Stimulated activated memory B cell treated with anti-CD40 and anti-IgM and Interleukin-4, amounts not matched to agents 10 μg/mL and 1 μg/mL and 100 μg/mL, for 72 hours (primary cell): Measurements from ENCODE around the gene ANKRD45.
"Not testable (repeated sequence)": the region's sequence is repeated elsewhere in the genome, so short reads cannot be mapped to it uniquely, and the experiment has no call there.

ENCODE experiments used
- ATAC-seq: fragments of 150-1000 bp; cut with Tn5 transposase; 2 replicates; pipeline ENCODE4 v1.10.0; 2021
- H3K27ac Mint-ChIP-seq: one replicate; pipeline ENCODE4 v1.8.0; 2022; ENCODE audit warnings: mild to moderate bottlenecking, mixed read lengths
- H3K27me3 Mint-ChIP-seq: one replicate; pipeline ENCODE4 v1.8.0; 2022; ENCODE audit warnings: mixed read lengths
- H3K36me3 Mint-ChIP-seq: one replicate; pipeline ENCODE4 v1.8.0; 2022; ENCODE audit warnings: mixed read lengths
- H3K4me1 Mint-ChIP-seq: one replicate; pipeline ENCODE4 v1.8.0; 2022; ENCODE audit warnings: mixed read lengths
- H3K4me3 Mint-ChIP-seq: one replicate; pipeline ENCODE4 v1.8.0; 2022; ENCODE audit warnings: mild to moderate bottlenecking, moderate library complexity, mixed read lengths
- H3K9me3 Mint-ChIP-seq: one replicate; pipeline ENCODE4 v1.8.0; 2022; ENCODE audit warnings: mixed read lengths

ANKRD45 gene

GRCh38 chr1:173666646-173667045 is 3.0 kb downstream of the ANKRD45 start:
- ATAC-seq: no peak
- Mint-ChIP-seq H3K9me3 (no peaks in the 10 kb centered on the region), H3K36me3 (no peaks in the 10 kb centered on the region), H3K4me3 (no peak overlapping the region), H3K27ac (no peak overlapping the region), H3K27me3 (peaks cover 52% of the 10 kb centered on the region), H3K4me1 (peaks cover 14% of the 10 kb centered on the region)

- H3K27ac Mint-ChIP-seq: no peak overlapping the region
- no peaks in the 10 kb centered on the region for H3K36me3 Mint-ChIP-seq
- H3K27me3 Mint-ChIP-seq: peaks cover 22% of the 10 kb centered on the region
- no peak overlapping the region for H3K4me3 Mint-ChIP-seq
- no peaks in the 10 kb centered on the region for H3K9me3 Mint-ChIP-seq
- no peak for ATAC-seq
- H3K4me1 Mint-ChIP-seq: no peaks in the 10 kb centered on the region
Observed at GRCh38 chr1:173663159-173663558, 6.5 kb downstream of the ANKRD45 start.

GRCh38 chr1:173661763-173662162 is 7.9 kb downstream of the ANKRD45 start:
- Mint-ChIP-seq H3K36me3 (no peaks in the 10 kb centered on the region), H3K27ac (no peak overlapping the region), H3K27me3 (peaks cover 16% of the 10 kb centered on the region), H3K4me3 (no peak overlapping the region), H3K9me3 (no peaks in the 10 kb centered on the region), H3K4me1 (no peaks in the 10 kb centered on the region)
- no peak for ATAC-seq

GRCh38 chr1:173661271-173661670 is 8.4 kb downstream of the ANKRD45 start:
- no peak for ATAC-seq
- Mint-ChIP-seq H3K27ac (no peak overlapping the region), H3K27me3 (peaks cover 19% of the 10 kb centered on the region), H3K9me3 (no peaks in the 10 kb centered on the region), H3K36me3 (no peaks in the 10 kb centered on the region), H3K4me1 (no peaks in the 10 kb centered on the region), H3K4me3 (no peak overlapping the region)

GRCh38 chr1:173660306-173660705 is 9.3 kb downstream of the ANKRD45 start:
- H3K36me3 Mint-ChIP-seq: no peaks in the 10 kb centered on the region

GRCh38 chr1:173648880-173649605 is 20.6 kb downstream of the ANKRD45 start:
- Mint-ChIP-seq H3K4me3 (no peak overlapping the region), H3K27me3 (peaks cover 21% of the 10 kb centered on the region), H3K4me1 (no peaks in the 10 kb centered on the region), H3K27ac (no peak overlapping the region), H3K9me3 (peaks cover 3% of the 10 kb centered on the region), H3K36me3 (no peaks in the 10 kb centered on the region)
- no peak for ATAC-seq

More at GRCh38 chr1:173660306-173660705, 9.3 kb downstream of the ANKRD45 start:
- no peak for ATAC-seq
- Mint-ChIP-seq H3K27me3 (peaks cover 26% of the 10 kb centered on the region), H3K4me3 (no peak overlapping the region), H3K9me3 (peaks cover 3% of the 10 kb centered on the region), H3K27ac (no peak overlapping the region), H3K4me1 (no peaks in the 10 kb centered on the region)

- no peak for ATAC-seq
- H3K36me3 Mint-ChIP-seq: no peaks in the 10 kb centered on the region
Observed at GRCh38 chr1:173646656-173647055, 23.0 kb downstream of the ANKRD45 start.

GRCh38 chr1:173642450-173643139 is 27.1 kb downstream of the ANKRD45 start:
- H3K4me3 Mint-ChIP-seq, ATAC-seq: not testable (repeated sequence)

More at GRCh38 chr1:173646656-173647055, 23.0 kb downstream of the ANKRD45 start:
- Mint-ChIP-seq H3K4me1 (no peaks in the 10 kb centered on the region), H3K27me3 (peaks cover under 1% of the 10 kb centered on the region), H3K4me3 (no peak overlapping the region), H3K9me3 (peaks cover 1% of the 10 kb centered on the region), H3K27ac (no peak overlapping the region)

GRCh38 chr1:173639102-173639501 is 30.5 kb downstream of the ANKRD45 start:
- H3K4me3 Mint-ChIP-seq: no peak overlapping the region
- no peak for ATAC-seq
- H3K36me3 Mint-ChIP-seq: no peaks in the 10 kb centered on the region
- H3K9me3 Mint-ChIP-seq: peaks cover 8% of the 10 kb centered on the region
- no peaks in the 10 kb centered on the region for H3K27me3 Mint-ChIP-seq
- H3K27ac Mint-ChIP-seq: no peak overlapping the region
- no peaks in the 10 kb centered on the region for H3K4me1 Mint-ChIP-seq

More at GRCh38 chr1:173642450-173643139, 27.1 kb downstream of the ANKRD45 start:
- not testable (repeated sequence) for H3K4me1 Mint-ChIP-seq, H3K36me3 Mint-ChIP-seq, H3K9me3 Mint-ChIP-seq, H3K27me3 Mint-ChIP-seq, H3K27ac Mint-ChIP-seq

- H3K27ac Mint-ChIP-seq: no peak overlapping the region
- no peaks in the 10 kb centered on the region for H3K27me3 Mint-ChIP-seq
- H3K36me3 Mint-ChIP-seq: no peaks in the 10 kb centered on the region
- no peak overlapping the region for H3K4me3 Mint-ChIP-seq
- no peaks in the 10 kb centered on the region for H3K4me1 Mint-ChIP-seq
- ATAC-seq: no peak
- H3K9me3 Mint-ChIP-seq: peaks cover 8% of the 10 kb centered on the region
Observed at GRCh38 chr1:173638043-173639021, 31.3 kb downstream of the ANKRD45 start.

- ATAC-seq, H3K9me3 Mint-ChIP-seq, H3K36me3 Mint-ChIP-seq, H3K4me1 Mint-ChIP-seq, H3K27ac Mint-ChIP-seq, H3K4me3 Mint-ChIP-seq, H3K27me3 Mint-ChIP-seq: not testable (repeated sequence)
Observed at GRCh38 chr1:173637236-173638042, 32.2 kb downstream of the ANKRD45 start.

- H3K27ac Mint-ChIP-seq: no peak within 1 kb of the TSS
Observed at GRCh38 chr1:173635116-173635515, 34.5 kb downstream of the ANKRD45 start, which contains the start of gene TEX50. Gene TEX50 (plus strand): TSS chr1:173635338. CDS start chr1:173635522, 184 bp downstream.

GRCh38 chr1:173628888-173629287 is 40.8 kb downstream of the ANKRD45 start:
- H3K9me3 Mint-ChIP-seq: no peaks in the 10 kb centered on the region
- no peak overlapping the region for H3K4me3 Mint-ChIP-seq
- H3K4me1 Mint-ChIP-seq: no peaks in the 10 kb centered on the region
- no peak overlapping the region for H3K27ac Mint-ChIP-seq
- ATAC-seq: no peak
- H3K36me3 Mint-ChIP-seq: no peaks in the 10 kb centered on the region
- H3K27me3 Mint-ChIP-seq: peaks cover 25% of the 10 kb centered on the region

More at GRCh38 chr1:173635116-173635515, 34.5 kb downstream of the ANKRD45 start, which contains the start of gene TEX50:
- H3K27me3 Mint-ChIP-seq: peaks cover 19% of the 10 kb centered on the region
- peaks cover 8% of the 10 kb centered on the region for H3K9me3 Mint-ChIP-seq
- H3K4me1 Mint-ChIP-seq: no peaks in the 10 kb centered on the region
- no peak for ATAC-seq
- H3K4me3 Mint-ChIP-seq: no peak within 1 kb of the TSS
- no peaks in the 10 kb centered on the region for H3K36me3 Mint-ChIP-seq

GRCh38 chr1:173627269-173627668 is 42.4 kb downstream of the ANKRD45 start:
- no peak for ATAC-seq
- Mint-ChIP-seq H3K27me3 (peaks cover 33% of the 10 kb centered on the region), H3K9me3 (peaks cover 2% of the 10 kb centered on the region), H3K36me3 (no peaks in the 10 kb centered on the region), H3K27ac (no peak overlapping the region), H3K4me3 (no peak overlapping the region), H3K4me1 (no peaks in the 10 kb centered on the region)
